K562 (cell line): ENCODE results near the gene UCHL5. TPM values are rescaled to one million over a fixed set of nuclear protein-coding genes. Genes with fewer than 3 reads are reported as not detected.
A peak's percentile ranks its signal among the peaks of the same experiment; 100 is the strongest.

ENCODE experiments used
- CREB1 ChIP-seq, 2 experiments: sonication (generic) in 1 of 2; formaldehyde crosslinking in 1 of 2; IDR thresholded peaks; 2 replicates each; pipeline versions ENCODE4 v1.6.1 to v1.8.0; 2012 to 2022; ENCODE audit warnings: inconsistent platforms in 1 of 2, mild to moderate bottlenecking in 1 of 2, missing genetic modification reagents in 1 of 2, moderate library complexity in 1 of 2
- EHMT2 ChIP-seq: fragments of 450-650 bp; IDR thresholded peaks from 2 replicates; pipeline ENCODE4 v1.6.1; 2018; ENCODE audit warnings: antibody characterized with exemption
- FOXA3 ChIP-seq, 2 experiments: fragments of 450-650 bp in 1 of 2; sonication (generic) in 1 of 2; formaldehyde crosslinking; IDR thresholded peaks in 1 of 2; conservative IDR thresholded peaks in 1 of 2; 2 replicates each; pipeline versions ENCODE4 v1.4.0 to v1.8.0; 2020 to 2022; ENCODE audit warnings: mild to moderate bottlenecking in 2 of 2, missing genetic modification reagents in 1 of 2
- NFATC3 ChIP-seq: fragments of 450-650 bp; IDR thresholded peaks from 2 replicates; pipeline ENCODE4 v1.6.1; 2017; ENCODE audit warnings: mild to moderate bottlenecking
- POLR3G ChIP-seq: IDR thresholded peaks from 2 replicates; pipeline ENCODE4 v1.6.1; 2011; ENCODE audit not compliant: insufficient read length, insufficient replicate concordance; ENCODE audit errors: extremely low read depth
- RBM25 ChIP-seq: fragments of 200-400 bp; formaldehyde crosslinking; IDR thresholded peaks from 2 replicates; pipeline ENCODE4 v1.6.1; 2018; ENCODE audit warnings: low read length, low read depth, moderate library complexity; ENCODE audit not compliant: severe bottlenecking
- ZBTB12 ChIP-seq: fragments of 250-450 bp; sonication (Bioruptor Pico); IDR thresholded peaks from 2 replicates; pipeline ENCODE4 v1.4.0; 2020
- ZFP91 ChIP-seq: sonication (generic); formaldehyde crosslinking; IDR thresholded peaks from 2 replicates; pipeline ENCODE4 v1.8.0; 2022; ENCODE audit warnings: mild to moderate bottlenecking, missing genetic modification reagents
- polyA plus RNA-seq, 8 experiments: library from polyadenylated mRNA; depleted of rRNA in 4 of 8; stranded (reverse) in 5 of 8; unstranded in 3 of 8; fragments of >200 nt; fragmentation: Nextera tagmentation in 2 of 8; fragmentation: Illumina TruSeq in 1 of 8; extraction: Ambion mirVana in 2 of 8; extraction: Trizol in 1 of 8; gene quantifications; 2 replicates each; pipeline versions ENCODE4 v1.2.1 to v1.2.3, GENCODE V29; 2011 to 2014; ENCODE audit warnings: inconsistent platforms in 1 of 8, missing spikeins in 1 of 8
- total RNA-seq, 7 experiments: library from RNA; depleted of rRNA in 6 of 7; stranded (reverse); fragments of >200 nt in 6 of 7; fragmentation: Illumina TruSeq in 2 of 7; extraction: Trizol in 2 of 7; gene quantifications; 2 replicates each; pipeline versions ENCODE4 v1.2.1 to v1.2.3, GENCODE V29; 2011 to 2021; ENCODE audit warnings: low replicate concordance in 1 of 7
- TF ChIP-seq, protein P1 (sequence below): fragments of 450-650 bp; formaldehyde crosslinking; conservative IDR thresholded peaks from 2 replicates; pipeline ENCODE4 v1.4.0; 2022; ENCODE audit warnings: mild to moderate bottlenecking, missing genetic modification characterization
- TF ChIP-seq, protein P2 (sequence below), 2 experiments: fragments of 450-650 bp in 1 of 2; sonication (generic) in 1 of 2; formaldehyde crosslinking in 1 of 2; IDR thresholded peaks; 2 replicates each; pipeline versions ENCODE4 v1.7.1 to v1.9.0; 2016 to 2022; ENCODE audit warnings: inconsistent platforms in 1 of 2, mild to moderate bottlenecking in 1 of 2, missing genetic modification reagents in 1 of 2

The UCHL5 gene
- total and polyA plus RNA-seq, 9 of the 15 experiments (the other 6 are each of a cell fraction or from before 2014, with no cell fraction given) = 61.0 to 206 (median 122) TPM

DNA sequence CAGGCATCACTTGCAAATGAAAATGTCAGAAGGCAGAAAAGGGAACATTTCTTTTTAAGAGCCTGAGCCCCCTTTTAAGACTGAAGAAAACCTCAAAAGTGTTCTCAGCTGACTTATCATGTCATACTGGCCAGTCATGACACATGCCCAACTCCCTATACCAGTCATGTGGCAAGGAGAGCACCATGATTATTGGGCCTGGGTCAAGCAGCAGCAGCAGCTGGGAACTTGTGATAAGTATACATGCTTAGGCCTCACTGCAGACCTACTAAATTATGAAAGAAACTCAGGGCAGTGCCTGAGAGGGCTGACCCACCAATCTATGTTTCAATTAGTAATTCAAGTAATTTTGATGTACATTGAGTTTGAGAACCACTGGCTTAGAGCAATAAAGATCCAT lies 8.9 kb upstream of the UCHL5 start (continued):
- TF ChIP-seq, protein P1, sequence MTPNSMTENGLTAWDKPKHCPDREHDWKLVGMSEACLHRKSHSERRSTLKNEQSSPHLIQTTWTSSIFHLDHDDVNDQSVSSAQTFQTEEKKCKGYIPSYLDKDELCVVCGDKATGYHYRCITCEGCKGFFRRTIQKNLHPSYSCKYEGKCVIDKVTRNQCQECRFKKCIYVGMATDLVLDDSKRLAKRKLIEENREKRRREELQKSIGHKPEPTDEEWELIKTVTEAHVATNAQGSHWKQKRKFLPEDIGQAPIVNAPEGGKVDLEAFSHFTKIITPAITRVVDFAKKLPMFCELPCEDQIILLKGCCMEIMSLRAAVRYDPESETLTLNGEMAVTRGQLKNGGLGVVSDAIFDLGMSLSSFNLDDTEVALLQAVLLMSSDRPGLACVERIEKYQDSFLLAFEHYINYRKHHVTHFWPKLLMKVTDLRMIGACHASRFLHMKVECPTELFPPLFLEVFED = no peak
- peak; percentile 67 for TF ChIP-seq CREB1 (IDR thresholded peaks at IDR 0.05)
- no peak for TF ChIP-seq CREB1 (CRISPR knock-in tag; IDR thresholded peaks at IDR 0.05)
- TF ChIP-seq ZBTB12 (CRISPR knock-in tag) = no peak; the same call in 1 of the 2 replicates
- no peak for TF ChIP-seq RBM25
- TF ChIP-seq ZFP91 (CRISPR knock-in tag) = no peak
- TF ChIP-seq FOXA3 (CRISPR knock-in tag; conservative IDR thresholded peaks at IDR 0.05 in 1 of 2, IDR thresholded peaks at IDR 0.05 in 1 of 2) = no peak
- TF ChIP-seq NFATC3 = no peak
- TF ChIP-seq POLR3G = no peak
- TF ChIP-seq EHMT2 = peak; percentile 58; the same call in 1 of the 2 replicates
- TF ChIP-seq, protein P2, sequence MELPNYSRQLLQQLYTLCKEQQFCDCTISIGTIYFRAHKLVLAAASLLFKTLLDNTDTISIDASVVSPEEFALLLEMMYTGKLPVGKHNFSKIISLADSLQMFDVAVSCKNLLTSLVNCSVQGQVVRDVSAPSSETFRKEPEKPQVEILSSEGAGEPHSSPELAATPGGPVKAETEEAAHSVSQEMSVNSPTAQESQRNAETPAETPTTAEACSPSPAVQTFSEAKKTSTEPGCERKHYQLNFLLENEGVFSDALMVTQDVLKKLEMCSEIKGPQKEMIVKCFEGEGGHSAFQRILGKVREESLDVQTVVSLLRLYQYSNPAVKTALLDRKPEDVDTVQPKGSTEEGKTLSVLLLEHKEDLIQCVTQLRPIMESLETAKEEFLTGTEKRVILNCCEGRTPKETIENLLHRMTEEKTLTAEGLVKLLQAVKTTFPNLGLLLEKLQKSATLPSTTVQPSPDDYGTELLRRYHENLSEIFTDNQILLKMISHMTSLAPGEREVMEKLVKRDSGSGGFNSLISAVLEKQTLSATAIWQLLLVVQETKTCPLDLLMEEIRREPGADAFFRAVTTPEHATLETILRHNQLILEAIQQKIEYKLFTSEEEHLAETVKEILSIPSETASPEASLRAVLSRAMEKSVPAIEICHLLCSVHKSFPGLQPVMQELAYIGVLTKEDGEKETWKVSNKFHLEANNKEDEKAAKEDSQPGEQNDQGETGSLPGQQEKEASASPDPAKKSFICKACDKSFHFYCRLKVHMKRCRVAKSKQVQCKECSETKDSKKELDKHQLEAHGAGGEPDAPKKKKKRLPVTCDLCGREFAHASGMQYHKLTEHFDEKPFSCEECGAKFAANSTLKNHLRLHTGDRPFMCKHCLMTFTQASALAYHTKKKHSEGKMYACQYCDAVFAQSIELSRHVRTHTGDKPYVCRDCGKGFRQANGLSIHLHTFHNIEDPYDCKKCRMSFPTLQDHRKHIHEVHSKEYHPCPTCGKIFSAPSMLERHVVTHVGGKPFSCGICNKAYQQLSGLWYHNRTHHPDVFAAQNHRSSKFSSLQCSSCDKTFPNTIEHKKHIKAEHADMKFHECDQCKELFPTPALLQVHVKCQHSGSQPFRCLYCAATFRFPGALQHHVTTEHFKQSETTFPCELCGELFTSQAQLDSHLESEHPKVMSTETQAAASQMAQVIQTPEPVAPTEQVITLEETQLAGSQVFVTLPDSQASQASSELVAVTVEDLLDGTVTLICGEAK (IDR thresholded peaks at IDR 0.05) = no peak
- TF ChIP-seq, protein P2 (CRISPR knock-in tag; IDR thresholded peaks at IDR 0.05) = no peak
